ENCODE measurements around the gene HTR4. TPM values are rescaled to one million over a fixed set of nuclear protein-coding genes. Genes with fewer than 3 reads are reported as not detected.
"Not testable (repeated sequence)": the region's sequence is repeated elsewhere in the genome, so short reads cannot be mapped to it uniquely, and the experiment has no call there.

Gene HTR4
- total RNA-seq (2014; rRNA removed; shearing (Covaris generic)): 0.15 TPM in 1 of 2 replicates, not detected in the other

DNA sequence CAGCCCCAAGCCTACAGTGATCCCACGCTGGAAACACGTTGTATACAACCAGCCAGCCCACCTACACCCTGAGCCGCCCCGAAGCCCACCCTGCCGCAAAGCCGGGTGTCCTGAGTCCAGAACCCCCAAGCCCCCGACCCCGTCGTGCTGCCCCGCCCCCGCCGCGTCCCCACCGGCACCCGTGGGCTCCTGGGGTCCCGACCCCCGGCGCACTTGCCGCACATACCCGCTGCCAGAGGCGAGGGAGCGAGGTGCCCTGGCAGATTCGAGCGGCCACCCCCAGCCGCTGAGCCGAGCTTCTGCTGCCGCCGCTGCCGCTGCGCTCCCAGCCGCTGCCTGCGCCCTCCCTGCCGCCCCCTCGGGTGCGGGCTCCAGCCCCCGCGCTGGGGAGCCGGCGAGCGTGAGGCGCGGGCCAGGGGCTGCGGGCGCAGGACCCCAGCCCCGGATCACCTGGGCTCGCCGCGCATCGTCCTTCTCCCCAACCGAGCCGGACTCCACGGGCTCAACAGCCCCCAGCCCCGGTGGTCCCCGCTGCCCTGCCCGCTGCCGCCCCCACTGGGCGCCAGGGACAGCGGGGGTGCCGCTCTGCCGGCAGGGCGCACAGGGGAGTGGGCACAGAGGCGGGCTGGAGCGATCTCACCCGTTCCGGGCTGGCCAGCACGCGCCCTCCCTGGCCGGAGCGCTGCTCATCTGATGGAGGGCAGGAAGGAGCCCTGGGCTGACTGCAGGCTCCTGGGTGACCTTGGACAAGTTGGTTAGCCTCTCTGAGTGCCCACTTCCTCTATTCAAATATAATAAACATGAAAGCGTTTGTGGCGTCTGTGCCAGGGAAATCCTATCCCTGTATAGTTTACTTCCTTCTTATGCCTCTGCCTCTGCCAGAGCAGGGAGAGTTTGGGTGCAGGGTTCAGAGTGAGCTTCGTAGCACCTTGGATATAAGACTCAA is at the start of gene HTR4:
Gene HTR4 (minus strand): TSS at position 692 of the 946 bp plus-strand sequence. CDS start 17,513 bp downstream, outside the sequence.
- no peak for DNase-seq (ENCODE audit: low spot score)

- DNase-seq (ENCODE audit: low spot score): no peak
Measured at GRCh38 chr5:148702019-148702596, 47.8 kb upstream of the HTR4 start.

- no peak for DNase-seq (ENCODE audit: low spot score)
Measured at GRCh38 chr5:148699028-148699427, 44.7 kb upstream of the HTR4 start.

DNA sequence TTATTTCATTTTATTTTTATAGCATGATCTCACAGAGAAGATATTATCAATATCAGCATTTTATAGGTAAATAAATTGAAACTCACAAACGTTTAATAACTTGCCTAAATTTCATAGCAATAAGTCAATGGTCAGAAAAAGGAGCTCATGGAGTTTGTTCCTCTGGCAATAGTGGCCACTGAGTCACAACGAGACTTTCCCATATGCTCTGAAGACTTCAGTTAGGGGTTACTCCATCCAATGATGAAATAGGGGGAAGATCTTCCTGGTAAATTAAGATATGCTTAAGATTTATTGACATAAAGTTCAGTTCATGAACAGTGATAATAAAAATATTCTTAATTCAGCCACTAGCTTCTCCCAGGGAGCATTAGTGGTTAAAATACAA is 43.5 kb upstream of the HTR4 start:
- DNase-seq (ENCODE audit: low spot score): no peak

GRCh38 chr5:148697180-148697808 is 43.0 kb upstream of the HTR4 start:
- no peak for DNase-seq (ENCODE audit: low spot score)

GRCh38 chr5:148696187-148697036 is 42.1 kb upstream of the HTR4 start:
- no peak for DNase-seq (ENCODE audit: low spot score)

DNA sequence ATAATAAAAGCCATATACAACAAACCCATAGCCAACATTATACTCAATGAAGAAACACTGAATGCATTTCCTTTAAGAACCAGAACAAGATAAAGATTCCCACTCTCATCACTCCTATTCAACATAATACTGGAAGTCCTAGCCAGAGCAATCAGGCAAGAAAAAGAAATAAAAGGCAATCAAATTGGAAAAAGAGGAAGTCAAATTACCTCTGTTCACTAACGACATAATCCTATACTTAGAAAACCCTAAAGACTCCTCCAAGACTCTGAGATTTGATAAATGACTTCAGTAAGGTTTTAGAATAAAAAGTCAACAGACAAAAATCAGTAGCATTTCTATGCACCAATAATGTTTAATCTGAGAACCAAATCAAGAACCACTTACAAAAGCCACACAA is 36.6 kb upstream of the HTR4 start:
- no peak for DNase-seq (ENCODE audit: low spot score)

- no peak for DNase-seq (ENCODE audit: low spot score)
Measured at GRCh38 chr5:148688787-148689186, 34.5 kb upstream of the HTR4 start.

GRCh38 chr5:148687871-148688270 is 33.5 kb upstream of the HTR4 start:
- DNase-seq (ENCODE audit: low spot score): no peak

GRCh38 chr5:148687427-148687826 is 33.1 kb upstream of the HTR4 start:
- DNase-seq (ENCODE audit: low spot score): peak; percentile 61

DNA sequence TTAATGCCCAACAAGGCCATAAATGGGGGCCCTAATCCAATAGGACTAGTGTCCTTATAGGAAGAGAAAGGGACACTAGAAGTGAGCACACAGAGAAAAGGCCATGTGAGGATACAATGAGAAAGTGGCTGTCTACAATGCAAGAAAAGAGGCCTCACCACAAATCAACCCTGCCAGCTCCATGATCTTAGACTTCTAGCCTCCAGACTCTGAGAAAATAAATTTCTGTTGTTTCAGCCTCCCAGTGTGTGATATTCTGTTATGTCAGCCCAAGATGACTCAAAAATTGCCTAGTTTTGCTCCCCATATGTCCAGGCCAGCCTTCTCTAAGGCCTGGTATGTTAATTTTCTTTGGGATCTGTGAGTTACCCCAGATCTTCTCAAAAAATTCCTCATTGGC is 32.3 kb upstream of the HTR4 start:
- no peak for DNase-seq (ENCODE audit: low spot score)

GRCh38 chr5:148685520-148686134 is 31.3 kb upstream of the HTR4 start:
- no peak for DNase-seq (ENCODE audit: low spot score)

GRCh38 chr5:148684528-148684927 is 30.2 kb upstream of the HTR4 start:
- DNase-seq (ENCODE audit: low spot score): no peak

DNA sequence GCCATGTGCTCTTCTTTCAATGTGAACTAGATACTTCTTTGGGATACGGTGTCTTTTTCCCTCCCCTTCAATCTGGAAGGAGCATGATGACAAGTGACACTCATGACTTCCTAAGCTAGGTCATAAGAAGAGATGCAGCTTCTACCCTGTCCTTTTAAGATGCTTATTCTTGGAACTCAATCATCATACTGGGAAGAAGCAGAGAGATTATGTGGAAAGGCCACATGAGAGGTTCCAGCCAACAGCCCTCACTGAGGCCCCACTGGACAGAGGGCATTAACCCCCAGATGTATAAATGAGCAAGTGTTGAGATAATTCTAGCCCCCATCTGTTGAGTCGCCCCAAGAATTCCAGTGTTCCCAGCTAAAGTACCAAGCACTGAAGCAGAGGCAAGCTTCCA is 29.3 kb upstream of the HTR4 start:
- no peak for DNase-seq (ENCODE audit: low spot score)

- no peak for DNase-seq (ENCODE audit: low spot score)
Measured at GRCh38 chr5:148682058-148683026, 28.0 kb upstream of the HTR4 start.

GRCh38 chr5:148681157-148682057 is 27.1 kb upstream of the HTR4 start:
- no peak for DNase-seq (ENCODE audit: low spot score)

- DNase-seq (ENCODE audit: low spot score): not testable (repeated sequence)
Measured at GRCh38 chr5:148673704-148674103, 19.4 kb upstream of the HTR4 start.

- DNase-seq (ENCODE audit: low spot score): no peak
Measured at GRCh38 chr5:148666353-148666752, 12.0 kb upstream of the HTR4 start.

GRCh38 chr5:148665431-148665830 is 11.1 kb upstream of the HTR4 start:
- no peak for DNase-seq (ENCODE audit: low spot score)

Measured in HT-29 (cell line).